PFSK-1 (cell line): Measurements from ENCODE around the gene ALG9.

ENCODE experiments used
- FOXP2 ChIP-seq: optimal IDR thresholded peaks from 2 replicates; pipeline ENCODE3; 2011; ENCODE audit warnings: borderline replicate concordance, control low read depth, inconsistent platforms; ENCODE audit not compliant: insufficient read depth; ENCODE audit errors: extremely low read length, extremely low read depth
- POLR2AphosphoS5 ChIP-seq: IDR thresholded peaks from 2 replicates; pipeline ENCODE4 v1.6.1; 2012; ENCODE audit warnings: low read depth, mild to moderate bottlenecking, control low read depth, low read length, moderate library complexity
- REST ChIP-seq, 2 experiments: IDR thresholded peaks; 2 replicates each; pipeline versions ENCODE4 v1.6.1 to v1.8.0; 2011 to 2012; ENCODE audit warnings: low read depth in 2 of 2, low read length in 2 of 2, control low read depth in 1 of 2, inconsistent platforms in 1 of 2, mild to moderate bottlenecking in 1 of 2, moderate library complexity in 1 of 2; ENCODE audit not compliant: insufficient read depth in 1 of 2
- SIN3A ChIP-seq: IDR thresholded peaks from 2 replicates; pipeline ENCODE4 v1.6.1; 2012; ENCODE audit warnings: mild to moderate bottlenecking, low read length, moderate library complexity, borderline replicate concordance; ENCODE audit not compliant: insufficient read depth
- TAF1 ChIP-seq: IDR thresholded peaks from 2 replicates; pipeline ENCODE4 v1.6.1; 2012; ENCODE audit warnings: low read length, control low read depth, borderline replicate concordance; ENCODE audit not compliant: insufficient read depth

The ALG9 gene

DNA sequence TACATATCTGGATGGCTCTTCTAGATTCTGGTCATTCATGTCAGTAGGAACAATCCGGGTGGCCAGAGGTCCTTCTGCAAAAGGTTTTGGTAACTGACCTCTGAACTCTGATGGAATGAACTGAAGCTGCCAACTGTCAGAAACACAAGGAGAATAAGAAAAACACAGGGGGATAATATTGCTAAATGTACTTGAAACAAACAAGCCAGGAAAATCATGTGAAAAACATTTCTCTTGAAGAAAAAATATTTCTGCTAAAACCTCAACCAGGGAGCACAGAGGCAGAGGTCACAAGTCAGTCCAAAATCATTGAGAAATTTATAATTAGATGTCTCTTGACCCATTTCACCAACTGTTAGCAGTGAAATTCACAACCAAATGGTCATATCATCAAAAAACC, 35.2 kb downstream of the ALG9 start:
- TF ChIP-seq FOXP2 (no peak), TAF1 (no peak), POLR2AphosphoS5 (no peak), SIN3A (no peak), REST (IDR thresholded peaks at IDR 0.05; ENCODE audit: insufficient read depth in 1 of 2, low read depth in 2 of 2, low read length in 2 of 2) (no peak)

- no peak for TF ChIP-seq SIN3A
- TF ChIP-seq POLR2AphosphoS5, result no peak
- TF ChIP-seq REST (IDR thresholded peaks at IDR 0.05; ENCODE audit: insufficient read depth in 1 of 2, low read depth in 2 of 2, low read length in 2 of 2), result no peak
- no peak for TF ChIP-seq TAF1
- TF ChIP-seq FOXP2, result no peak
Measured at GRCh38 chr11:111835665-111836064, 35.7 kb downstream of the ALG9 start.

DNA sequence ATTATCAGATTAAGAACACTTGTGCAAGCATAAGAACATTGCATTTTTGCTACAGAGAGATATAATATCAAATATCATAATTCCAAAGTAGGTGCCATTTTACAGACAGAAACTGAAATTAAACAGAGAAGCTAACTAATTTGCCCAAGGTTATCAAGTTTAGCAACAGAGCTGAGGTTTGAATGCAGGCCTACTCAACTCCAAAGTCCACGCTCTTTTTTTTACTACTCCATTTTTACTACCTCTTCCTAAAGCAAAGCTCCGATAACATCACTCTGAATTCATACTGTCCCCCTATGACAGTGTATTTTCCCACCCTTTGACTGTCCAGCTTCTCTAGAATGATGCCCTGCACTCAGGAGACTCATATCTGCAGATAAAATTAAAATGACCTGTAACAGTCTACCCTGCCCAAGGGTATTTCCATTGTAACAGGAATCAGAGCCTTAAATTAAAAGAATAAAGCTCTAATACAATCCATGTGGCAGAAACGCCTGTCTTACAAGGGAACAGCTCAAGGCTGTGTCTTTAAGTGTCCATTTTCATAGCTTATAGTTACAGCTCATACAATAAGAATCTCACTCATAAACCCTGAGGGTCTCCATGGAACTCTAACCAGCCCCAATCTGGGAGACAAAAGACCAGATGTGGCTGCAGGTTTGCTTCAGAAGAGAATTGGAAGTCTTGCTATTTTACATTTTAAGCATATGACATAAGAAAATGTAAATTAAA, 36.8 kb downstream of the ALG9 start:
- TF ChIP-seq TAF1 (no peak), FOXP2 (no peak), POLR2AphosphoS5 (no peak), REST (IDR thresholded peaks at IDR 0.05; ENCODE audit: insufficient read depth in 1 of 2, low read depth in 2 of 2, low read length in 2 of 2) (no peak), SIN3A (no peak)

DNA sequence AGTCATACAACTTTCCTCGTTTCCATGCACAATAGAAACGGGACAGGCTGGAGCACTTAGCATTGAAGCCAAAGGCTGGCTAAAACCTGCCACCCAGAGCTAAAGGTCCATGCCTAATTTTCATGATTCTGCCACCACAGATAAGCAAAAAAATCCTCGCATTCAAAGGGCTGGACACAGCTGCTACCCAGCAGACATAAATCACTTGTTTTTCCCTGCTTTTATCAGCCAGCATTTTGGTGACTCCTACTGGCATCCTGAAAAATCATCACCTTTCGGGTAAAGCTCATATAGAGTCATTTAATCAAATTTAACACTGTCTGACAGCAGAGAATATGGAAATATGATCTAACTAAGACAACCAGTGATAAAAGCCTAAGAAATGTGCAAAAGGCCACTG, 37.9 kb downstream of the ALG9 start:
- TF ChIP-seq FOXP2, result no peak
- no peak for TF ChIP-seq TAF1
- no peak for TF ChIP-seq SIN3A
- no peak for TF ChIP-seq POLR2AphosphoS5
- no peak for TF ChIP-seq REST (IDR thresholded peaks at IDR 0.05; ENCODE audit: insufficient read depth in 1 of 2, low read depth in 2 of 2, low read length in 2 of 2)
